Ishikawa (cell line): ENCODE data around the gene CD4.

ENCODE experiments used
- CEBPB ChIP-seq: IDR thresholded peaks from 2 replicates; pipeline ENCODE4 v1.6.1; 2012
- CREB1 ChIP-seq: IDR thresholded peaks from 2 replicates; pipeline ENCODE4 v1.6.1; 2012; ENCODE audit warnings: low read depth
- EGR1 ChIP-seq: IDR thresholded peaks from 2 replicates; pipeline ENCODE4 v1.6.1; 2012
- EP300 ChIP-seq: IDR thresholded peaks from 2 replicates; pipeline ENCODE4 v1.6.1; 2012; ENCODE audit warnings: borderline replicate concordance
- FOXM1 ChIP-seq: IDR thresholded peaks from 2 replicates; pipeline ENCODE4 v1.6.1; 2012; ENCODE audit warnings: low read depth, borderline replicate concordance
- NFIC ChIP-seq: IDR thresholded peaks from 2 replicates; pipeline ENCODE4 v1.6.1; 2012
- RAD21 ChIP-seq: IDR thresholded peaks from 2 replicates; pipeline ENCODE4 v1.6.1; 2012; ENCODE audit warnings: low read depth
- TAF1 ChIP-seq: IDR thresholded peaks from 2 replicates; pipeline ENCODE4 v1.6.1; 2012; ENCODE audit warnings: low read depth, mild to moderate bottlenecking
- TCF12 ChIP-seq: IDR thresholded peaks from 2 replicates; pipeline ENCODE4 v1.6.1; 2012; ENCODE audit warnings: low read depth
- TEAD4 ChIP-seq: IDR thresholded peaks from 2 replicates; pipeline ENCODE4 v1.6.1; 2012
- YY1 ChIP-seq: IDR thresholded peaks from 2 replicates; pipeline ENCODE4 v1.6.1; 2012; ENCODE audit warnings: low read depth
- ZBTB7A ChIP-seq: IDR thresholded peaks from 2 replicates; pipeline ENCODE4 v1.6.1; 2012; ENCODE audit warnings: low read depth
- TF ChIP-seq, protein P1 (sequence below): IDR thresholded peaks from 2 replicates; pipeline ENCODE4 v1.6.1; 2012
- TF ChIP-seq, protein P2 (sequence below): IDR thresholded peaks from 2 replicates; pipeline ENCODE4 v1.6.1; 2012
- TF ChIP-seq, protein P3 (sequence below): IDR thresholded peaks from 2 replicates; pipeline ENCODE4 v1.6.1; 2012; ENCODE audit warnings: low read depth, mild to moderate bottlenecking

The CD4 gene

DNA sequence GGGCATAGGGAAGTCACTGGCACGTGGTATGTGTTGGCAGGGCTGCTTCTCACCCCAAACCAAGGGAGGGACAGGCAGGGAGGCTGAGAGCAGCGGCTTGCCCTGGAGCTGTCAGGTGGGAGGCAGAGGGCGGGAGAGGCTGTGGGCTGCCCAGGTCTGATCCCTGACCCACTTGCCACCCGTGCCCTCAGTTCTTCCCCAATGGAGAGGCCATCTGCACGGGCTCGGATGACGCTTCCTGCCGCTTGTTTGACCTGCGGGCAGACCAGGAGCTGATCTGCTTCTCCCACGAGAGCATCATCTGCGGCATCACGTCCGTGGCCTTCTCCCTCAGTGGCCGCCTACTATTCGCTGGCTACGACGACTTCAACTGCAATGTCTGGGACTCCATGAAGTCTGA is 56.1 kb downstream of the CD4 start:
- TF ChIP-seq FOXM1 (no peak), TEAD4 (no peak), EP300 (no peak), CEBPB (no peak), TAF1 (no peak), YY1 (no peak)
- TF ChIP-seq, protein P1, sequence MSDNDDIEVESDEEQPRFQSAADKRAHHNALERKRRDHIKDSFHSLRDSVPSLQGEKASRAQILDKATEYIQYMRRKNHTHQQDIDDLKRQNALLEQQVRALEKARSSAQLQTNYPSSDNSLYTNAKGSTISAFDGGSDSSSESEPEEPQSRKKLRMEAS = no peak
- TF ChIP-seq, protein P2, sequence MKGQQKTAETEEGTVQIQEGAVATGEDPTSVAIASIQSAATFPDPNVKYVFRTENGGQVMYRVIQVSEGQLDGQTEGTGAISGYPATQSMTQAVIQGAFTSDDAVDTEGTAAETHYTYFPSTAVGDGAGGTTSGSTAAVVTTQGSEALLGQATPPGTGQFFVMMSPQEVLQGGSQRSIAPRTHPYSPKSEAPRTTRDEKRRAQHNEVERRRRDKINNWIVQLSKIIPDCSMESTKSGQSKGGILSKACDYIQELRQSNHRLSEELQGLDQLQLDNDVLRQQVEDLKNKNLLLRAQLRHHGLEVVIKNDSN = no peak

DNA sequence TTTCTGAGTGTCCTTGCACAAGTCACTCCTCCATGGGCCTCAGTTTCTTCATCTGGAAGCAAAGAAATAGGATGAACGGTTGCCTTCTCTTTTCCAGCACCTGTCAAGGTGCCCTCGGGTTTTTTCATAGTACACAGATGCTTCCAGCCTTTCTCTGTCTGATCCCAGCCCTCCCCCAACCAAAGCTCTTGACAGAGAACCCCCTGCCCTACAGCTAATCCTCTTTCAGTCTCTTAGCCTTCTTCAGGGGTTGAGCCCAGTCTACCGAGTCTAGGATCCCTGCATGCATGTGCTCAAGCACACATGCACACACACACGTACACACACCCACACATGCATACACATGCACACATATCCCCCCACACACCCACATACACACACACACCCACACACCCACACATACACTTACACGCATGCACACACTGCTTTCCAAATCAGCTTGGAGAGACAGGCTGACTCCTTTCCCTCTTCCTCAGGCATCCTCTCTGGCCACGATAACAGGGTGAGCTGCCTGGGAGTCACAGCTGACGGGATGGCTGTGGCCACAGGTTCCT is 57.1 kb downstream of the CD4 start:
- TF ChIP-seq CEBPB (no peak), TEAD4 (no peak), TAF1 (no peak)

DNA sequence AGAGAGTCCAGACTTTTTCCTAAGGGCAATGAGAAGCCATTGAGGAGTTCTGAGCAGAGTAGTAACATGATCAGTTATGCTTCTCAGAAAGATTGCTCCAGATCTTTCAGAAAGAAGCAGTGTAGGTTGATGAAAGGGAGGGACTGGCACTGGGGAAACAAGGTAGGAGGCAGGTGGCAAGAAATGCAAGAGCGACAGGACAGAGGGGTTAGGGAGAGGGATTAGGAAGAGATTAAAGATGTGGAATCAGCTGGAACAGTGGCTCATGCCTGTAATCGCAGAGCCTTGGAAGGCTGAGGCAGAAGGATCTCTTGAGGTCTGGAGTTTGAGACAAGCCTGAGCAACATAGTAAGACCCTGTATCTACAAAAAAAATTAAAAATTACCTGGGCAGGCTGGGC is 58.3 kb downstream of the CD4 start:
- TF ChIP-seq, protein P1 = no peak
- TF ChIP-seq RAD21 = no peak
- no peak for TF ChIP-seq EGR1
- TF ChIP-seq, protein P3, sequence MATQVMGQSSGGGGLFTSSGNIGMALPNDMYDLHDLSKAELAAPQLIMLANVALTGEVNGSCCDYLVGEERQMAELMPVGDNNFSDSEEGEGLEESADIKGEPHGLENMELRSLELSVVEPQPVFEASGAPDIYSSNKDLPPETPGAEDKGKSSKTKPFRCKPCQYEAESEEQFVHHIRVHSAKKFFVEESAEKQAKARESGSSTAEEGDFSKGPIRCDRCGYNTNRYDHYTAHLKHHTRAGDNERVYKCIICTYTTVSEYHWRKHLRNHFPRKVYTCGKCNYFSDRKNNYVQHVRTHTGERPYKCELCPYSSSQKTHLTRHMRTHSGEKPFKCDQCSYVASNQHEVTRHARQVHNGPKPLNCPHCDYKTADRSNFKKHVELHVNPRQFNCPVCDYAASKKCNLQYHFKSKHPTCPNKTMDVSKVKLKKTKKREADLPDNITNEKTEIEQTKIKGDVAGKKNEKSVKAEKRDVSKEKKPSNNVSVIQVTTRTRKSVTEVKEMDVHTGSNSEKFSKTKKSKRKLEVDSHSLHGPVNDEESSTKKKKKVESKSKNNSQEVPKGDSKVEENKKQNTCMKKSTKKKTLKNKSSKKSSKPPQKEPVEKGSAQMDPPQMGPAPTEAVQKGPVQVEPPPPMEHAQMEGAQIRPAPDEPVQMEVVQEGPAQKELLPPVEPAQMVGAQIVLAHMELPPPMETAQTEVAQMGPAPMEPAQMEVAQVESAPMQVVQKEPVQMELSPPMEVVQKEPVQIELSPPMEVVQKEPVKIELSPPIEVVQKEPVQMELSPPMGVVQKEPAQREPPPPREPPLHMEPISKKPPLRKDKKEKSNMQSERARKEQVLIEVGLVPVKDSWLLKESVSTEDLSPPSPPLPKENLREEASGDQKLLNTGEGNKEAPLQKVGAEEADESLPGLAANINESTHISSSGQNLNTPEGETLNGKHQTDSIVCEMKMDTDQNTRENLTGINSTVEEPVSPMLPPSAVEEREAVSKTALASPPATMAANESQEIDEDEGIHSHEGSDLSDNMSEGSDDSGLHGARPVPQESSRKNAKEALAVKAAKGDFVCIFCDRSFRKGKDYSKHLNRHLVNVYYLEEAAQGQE = no peak
- no peak for TF ChIP-seq FOXM1
- no peak for TF ChIP-seq YY1
- no peak for TF ChIP-seq EP300
- no peak for TF ChIP-seq CEBPB
- TF ChIP-seq NFIC = no peak

DNA sequence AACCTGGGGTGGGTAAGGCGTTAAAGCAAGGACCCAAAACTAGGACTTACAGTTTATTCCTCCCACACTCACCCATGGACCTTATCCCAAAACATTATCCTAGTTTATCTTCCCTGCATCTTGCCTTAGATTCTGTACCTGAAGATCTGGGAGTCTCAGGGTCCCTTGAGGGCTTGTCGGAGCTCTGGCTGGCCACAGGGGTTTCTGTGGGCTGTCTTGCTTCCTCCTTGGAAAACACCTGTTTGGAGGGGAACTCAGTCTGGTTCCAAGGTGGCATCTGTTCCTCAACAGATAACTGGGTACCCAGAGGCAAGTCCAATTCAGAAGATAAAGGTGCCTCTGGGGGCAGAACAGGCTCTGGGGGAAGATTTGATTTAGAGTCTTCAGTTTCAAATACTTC is 60.1 kb downstream of the CD4 start:
- TF ChIP-seq YY1 (no peak), CREB1 (no peak), EP300 (no peak), RAD21 (no peak), TEAD4 (no peak), FOXM1 (no peak), ZBTB7A (no peak), EGR1 (no peak), CEBPB (no peak), NFIC (no peak), TCF12 (no peak), TAF1 (no peak)
- TF ChIP-seq, protein P3 = no peak
- TF ChIP-seq, protein P2 = no peak
- TF ChIP-seq, protein P1 = no peak

DNA sequence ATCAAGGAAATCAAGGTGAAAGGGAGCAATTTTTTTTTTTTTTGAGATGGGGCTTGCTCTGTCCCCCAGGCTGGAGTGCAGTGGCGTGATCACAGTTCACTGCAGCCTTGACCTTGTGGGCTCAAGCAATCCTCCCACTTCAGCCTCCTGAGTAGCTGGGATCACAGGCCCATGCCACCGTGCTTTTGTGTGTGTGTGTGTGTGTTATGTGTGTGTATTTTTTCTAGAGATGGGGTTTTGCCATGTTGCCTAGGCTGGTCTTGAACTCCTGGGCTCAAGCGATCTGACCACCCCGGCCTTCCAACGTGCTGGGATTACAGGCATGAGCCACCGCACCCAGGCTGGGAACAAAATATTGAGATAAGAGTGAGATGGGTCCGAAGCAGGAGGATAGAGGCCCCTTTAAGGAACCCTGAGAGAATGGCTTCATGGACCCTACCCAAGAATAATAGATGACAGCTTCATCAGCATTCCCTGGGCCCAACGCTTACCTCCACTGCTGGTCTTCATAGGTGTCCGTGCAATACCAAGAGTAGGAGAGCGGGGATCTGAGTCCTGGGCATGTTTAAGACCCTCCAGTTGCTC is 60.7 kb downstream of the CD4 start:
- TF ChIP-seq, protein P1 = no peak
- TF ChIP-seq TEAD4 (no peak), TCF12 (no peak), FOXM1 (no peak), RAD21 (no peak), TAF1 (no peak), EP300 (no peak), NFIC (no peak), ZBTB7A (no peak), CREB1 (no peak), YY1 (no peak), EGR1 (no peak), CEBPB (no peak)
- TF ChIP-seq, protein P3 = no peak
- TF ChIP-seq, protein P2 = no peak
